Mucosa of rectum (tissue), 2 donors: ENCODE results near the gene TNFRSF1A.

Experiments
- H3K27ac ChIP-seq, 2 donors: one replicate each; pipeline ENCODE4 v1.7.0; 2013; ENCODE audit warnings: inconsistent platforms in 2 of 2, low read depth in 2 of 2, low read length in 2 of 2
- H3K27me3 ChIP-seq, 2 donors: one replicate each; pipeline ENCODE4 v1.7.0; 2013; ENCODE audit warnings: low read length in 2 of 2; ENCODE audit not compliant: control insufficient read depth in 2 of 2, insufficient read depth in 2 of 2
- H3K36me3 ChIP-seq, 2 donors: one replicate each; pipeline ENCODE4 v1.7.0; 2013; ENCODE audit warnings: low read length in 2 of 2; ENCODE audit not compliant: control insufficient read depth in 2 of 2, insufficient read depth in 2 of 2
- H3K4me1 ChIP-seq, 2 donors: one replicate each; pipeline ENCODE4 v1.7.0; 2013; ENCODE audit warnings: low read length in 2 of 2, mild to moderate bottlenecking in 1 of 2; ENCODE audit not compliant: control insufficient read depth in 2 of 2, insufficient read depth in 2 of 2
- H3K4me3 ChIP-seq, 2 donors: one replicate each; pipeline ENCODE4 v1.7.0; 2013; ENCODE audit warnings: low read length in 2 of 2
- H3K9ac ChIP-seq, 2 donors: one replicate each; pipeline ENCODE4 v1.7.0; 2013; ENCODE audit warnings: low read length in 2 of 2, low read depth in 1 of 2, mild to moderate bottlenecking in 1 of 2
- H3K9me3 ChIP-seq, 2 donors: one replicate each; pipeline ENCODE4 v1.7.0; 2013; ENCODE audit warnings: low read length in 2 of 2; ENCODE audit not compliant: control insufficient read depth in 2 of 2
- donor health status: healthy.
- donor health status: Normal muscosa, but diverticular disease.

The TNFRSF1A gene

DNA sequence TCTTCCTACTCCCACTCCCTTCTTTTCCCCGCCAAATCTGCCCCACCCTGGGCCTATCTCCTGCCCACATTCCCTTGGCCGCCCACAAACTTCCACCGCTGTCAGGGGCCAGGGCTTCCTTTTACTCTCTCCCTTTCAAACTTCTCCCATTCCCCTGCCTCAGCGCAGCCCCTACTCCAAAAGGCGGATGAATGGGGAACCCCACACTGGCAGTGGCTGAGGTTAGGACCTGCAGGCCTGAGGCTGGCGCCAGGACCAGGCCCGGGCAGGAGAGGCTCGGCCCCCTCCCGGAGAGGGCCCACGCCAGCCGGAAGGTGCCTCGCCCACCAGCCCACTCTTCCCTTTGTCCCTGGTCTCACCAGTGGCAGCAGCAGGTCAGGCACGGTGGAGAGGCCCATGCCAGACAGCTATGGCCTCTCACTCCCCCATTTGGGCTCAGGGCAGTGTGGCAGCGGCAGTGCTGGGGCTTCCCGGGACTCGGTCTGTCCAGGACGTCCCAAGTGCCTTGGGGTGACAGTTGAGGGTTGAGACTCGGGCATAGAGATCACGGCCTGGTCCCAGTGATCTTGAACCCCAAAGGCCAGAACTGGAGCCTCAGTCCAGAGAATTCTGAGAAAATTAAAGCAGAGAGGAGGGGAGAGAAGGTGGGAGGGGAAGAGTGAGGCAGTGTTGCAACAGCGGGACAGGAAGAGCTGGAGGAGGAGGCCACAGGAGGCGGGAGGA is at the start of gene TNFRSF1A:
TNFRSF1A (minus strand) TSS at position 660 of the 723 bp plus-strand sequence; CDS start at position 398, 262 bp downstream.
- Histone ChIP-seq H3K36me3 (peaks cover 5 to 6% of the 10 kb centered on the region in 2 donors), H3K27me3 (no peaks in the 10 kb centered on the region), H3K9me3 (no peaks in the 10 kb centered on the region), H3K27ac (peak within 1 kb of the TSS; percentile 99 to 100), H3K9ac (peak within 1 kb of the TSS; percentile 98 to 100), H3K4me1 (peaks cover 59 to 61% of the 10 kb centered on the region in 2 donors), H3K4me3 (peak within 1 kb of the TSS; percentile 96 to 97)

DNA sequence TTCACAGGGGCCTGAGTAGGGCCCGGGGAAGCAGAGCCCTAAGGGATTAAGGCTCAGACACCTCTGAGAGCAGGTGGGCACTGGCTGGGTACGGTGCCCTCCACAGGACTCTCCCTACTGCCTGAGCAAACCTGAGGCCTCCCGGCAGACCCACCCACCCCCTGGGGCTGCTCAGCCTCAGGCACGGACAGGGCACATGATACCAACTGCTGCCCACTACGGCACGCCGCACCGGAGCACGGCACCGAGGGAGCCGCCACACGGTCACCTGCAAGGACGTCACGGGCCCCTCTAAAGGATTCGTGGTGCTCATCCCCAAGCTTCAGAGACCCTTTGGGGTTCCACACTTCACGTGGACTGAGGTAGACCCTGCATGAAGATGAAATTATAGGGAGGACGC is 49.1 kb upstream of the TNFRSF1A start:
- Histone ChIP-seq H3K27ac (peak overlapping the region; percentile 93 to 95), H3K9me3 (no peaks in the 10 kb centered on the region), H3K9ac (peak overlapping the region in 1 of 2 donors; percentile 66), H3K27me3 (no peaks in the 10 kb centered on the region), H3K36me3 (peaks cover 28% of the 10 kb centered on the region in 2 donors), H3K4me1 (peaks cover 36 to 46% of the 10 kb centered on the region in 2 donors), H3K4me3 (no peak overlapping the region)

DNA sequence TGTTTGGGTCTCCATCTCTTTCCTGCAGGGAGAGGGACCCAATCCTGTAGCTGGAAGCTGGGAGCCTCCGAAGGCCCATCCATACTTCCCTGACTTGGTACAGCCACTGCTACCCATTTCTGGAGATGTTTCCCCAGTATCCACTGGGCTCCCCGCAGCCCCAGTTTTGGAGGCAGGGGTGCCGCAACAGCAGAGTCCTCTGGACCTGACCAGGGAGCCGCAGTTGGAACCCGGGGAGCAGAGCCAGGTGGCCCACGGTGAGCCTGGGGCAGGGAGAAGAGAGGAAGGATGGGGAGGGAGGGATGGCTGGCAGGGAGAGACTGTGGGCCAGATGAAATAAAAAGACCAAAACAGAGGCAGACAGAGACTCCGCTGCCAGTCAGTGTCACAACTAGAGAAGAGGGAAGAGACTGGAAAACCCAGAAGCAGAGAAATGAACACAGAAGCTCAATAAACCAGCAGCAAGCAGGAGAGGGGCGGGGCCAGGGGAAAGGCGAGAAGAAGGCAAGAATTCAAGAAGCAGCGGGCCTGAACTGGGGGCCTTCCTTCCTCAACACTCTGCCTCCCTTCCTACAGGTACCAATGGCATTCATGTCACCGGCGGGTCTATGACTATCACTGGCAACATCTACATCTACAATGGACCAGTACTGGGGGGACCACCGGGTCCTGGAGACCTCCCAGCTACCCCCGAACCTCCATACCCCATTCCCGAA is 48.4 kb upstream of the TNFRSF1A start:
- Histone ChIP-seq H3K27ac (peak overlapping the region; percentile 93 to 95), H3K9ac (peak overlapping the region in 1 of 2 donors; percentile 66), H3K27me3 (no peaks in the 10 kb centered on the region), H3K9me3 (no peaks in the 10 kb centered on the region), H3K4me1 (peaks cover 39 to 51% of the 10 kb centered on the region in 2 donors), H3K4me3 (no peak overlapping the region), H3K36me3 (peaks cover 28 to 30% of the 10 kb centered on the region in 2 donors)

DNA sequence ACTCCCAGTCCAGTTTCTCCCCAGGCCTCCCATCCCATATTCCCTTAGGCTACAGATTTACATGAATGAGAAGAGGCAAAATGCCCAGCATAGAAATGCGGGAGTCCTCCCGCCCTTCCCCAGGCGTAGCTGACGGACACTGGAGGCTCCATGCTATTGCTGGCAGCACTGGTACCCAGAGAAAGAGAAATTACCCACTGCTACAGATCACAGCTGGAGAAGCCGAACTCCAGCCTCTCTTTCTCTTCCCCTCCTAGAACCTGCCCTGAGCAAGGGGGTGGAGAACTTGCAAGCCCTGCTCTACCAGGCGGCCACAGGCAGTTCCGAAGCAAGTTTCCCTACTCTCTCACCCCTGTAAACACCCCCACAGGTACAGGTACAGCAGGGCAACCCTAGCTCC is 45.7 kb upstream of the TNFRSF1A start:
- peaks cover 48 to 62% of the 10 kb centered on the region in 2 donors for H3K4me1 ChIP-seq
- H3K9me3 ChIP-seq = no peaks in the 10 kb centered on the region
- H3K9ac ChIP-seq = no peak overlapping the region
- H3K27me3 ChIP-seq = no peaks in the 10 kb centered on the region
- H3K4me3 ChIP-seq = no peak overlapping the region
- H3K27ac ChIP-seq = no peak overlapping the region
- peaks cover 28 to 30% of the 10 kb centered on the region in 2 donors for H3K36me3 ChIP-seq

DNA sequence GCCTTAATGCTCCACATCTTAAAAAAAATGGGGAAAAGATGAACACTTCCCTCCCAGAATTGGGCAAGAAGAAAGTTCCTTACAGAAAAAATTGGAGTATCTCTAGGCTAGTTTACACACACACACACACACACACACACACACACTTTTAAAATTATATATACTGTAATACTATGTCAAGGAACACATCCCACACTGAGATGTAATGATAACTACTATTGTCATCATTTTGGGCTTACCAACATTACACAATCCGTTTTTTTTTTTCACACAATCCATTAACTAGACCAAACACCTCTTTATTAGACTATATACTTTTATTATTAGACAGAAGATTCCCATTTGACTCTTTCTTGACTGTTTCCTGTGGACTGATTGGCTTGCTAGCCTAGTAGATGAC is 44.6 kb upstream of the TNFRSF1A start:
- no peak overlapping the region for H3K27ac ChIP-seq
- no peak overlapping the region for H3K9ac ChIP-seq
- peaks cover 37 to 51% of the 10 kb centered on the region in 2 donors for H3K4me1 ChIP-seq
- H3K27me3 ChIP-seq = no peaks in the 10 kb centered on the region
- H3K9me3 ChIP-seq = no peaks in the 10 kb centered on the region
- no peak overlapping the region for H3K4me3 ChIP-seq
- peaks cover 28 to 30% of the 10 kb centered on the region in 2 donors for H3K36me3 ChIP-seq

DNA sequence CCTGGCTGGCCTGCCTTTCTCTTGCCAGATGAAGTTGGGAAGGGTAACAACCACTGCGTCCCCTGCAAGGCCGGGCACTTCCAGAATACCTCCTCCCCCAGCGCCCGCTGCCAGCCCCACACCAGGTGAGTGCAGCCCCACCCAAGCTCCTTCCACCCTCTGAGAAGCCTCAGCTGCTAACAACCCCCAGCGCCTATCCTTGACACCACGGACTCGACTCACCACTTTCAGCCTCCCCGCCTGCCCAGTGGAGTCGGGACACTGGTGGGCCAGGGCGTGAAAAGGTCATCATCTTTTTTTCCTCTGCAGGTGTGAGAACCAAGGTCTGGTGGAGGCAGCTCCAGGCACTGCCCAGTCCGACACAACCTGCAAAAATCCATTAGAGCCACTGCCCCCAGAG is 44.2 kb upstream of the TNFRSF1A start:
- H3K9ac ChIP-seq = no peak overlapping the region
- peaks cover 33 to 47% of the 10 kb centered on the region in 2 donors for H3K4me1 ChIP-seq
- no peaks in the 10 kb centered on the region for H3K9me3 ChIP-seq
- no peaks in the 10 kb centered on the region for H3K27me3 ChIP-seq
- H3K36me3 ChIP-seq = peaks cover 26 to 27% of the 10 kb centered on the region in 2 donors
- no peak overlapping the region for H3K4me3 ChIP-seq
- no peak overlapping the region for H3K27ac ChIP-seq

DNA sequence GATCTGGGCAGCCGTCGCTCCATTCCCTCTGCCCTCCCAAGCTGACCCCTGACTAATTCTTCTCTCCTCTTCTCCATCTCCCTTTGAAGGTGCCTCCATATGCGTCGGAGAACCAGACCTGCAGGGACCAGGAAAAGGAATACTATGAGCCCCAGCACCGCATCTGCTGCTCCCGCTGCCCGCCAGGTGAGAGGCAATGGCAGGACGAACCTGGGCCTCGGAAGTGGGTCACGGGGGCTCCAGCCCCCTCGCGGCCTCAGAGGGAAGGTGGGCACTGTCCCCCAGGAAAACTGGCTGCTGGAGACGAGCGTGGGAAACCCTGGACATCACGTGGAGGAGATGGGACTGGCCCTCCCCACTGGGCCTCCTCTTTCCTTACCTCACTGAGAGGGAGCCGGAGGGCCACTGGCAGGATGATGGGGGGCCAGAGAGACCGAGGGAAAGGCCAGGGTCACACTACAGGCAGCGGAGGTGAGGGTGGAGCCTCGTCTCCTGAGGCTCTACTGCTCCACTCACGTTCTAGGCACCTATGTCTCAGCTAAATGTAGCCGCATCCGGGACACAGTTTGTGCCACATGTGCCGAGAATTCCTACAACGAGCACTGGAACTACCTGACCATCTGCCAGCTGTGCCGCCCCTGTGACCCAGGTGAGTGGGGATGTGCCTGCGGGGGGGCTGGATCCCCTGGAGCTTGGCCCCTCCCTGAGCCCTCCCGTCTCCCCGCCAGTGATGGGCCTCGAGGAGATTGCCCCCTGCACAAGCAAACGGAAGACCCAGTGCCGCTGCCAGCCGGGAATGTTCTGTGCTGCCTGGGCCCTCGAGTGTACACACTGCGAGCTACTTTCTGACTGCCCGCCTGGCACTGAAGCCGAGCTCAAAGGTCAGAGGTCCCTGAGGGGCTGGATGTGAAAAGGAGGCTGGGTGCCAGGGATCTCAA is 42.9 kb upstream of the TNFRSF1A start:
- no peaks in the 10 kb centered on the region for H3K9me3 ChIP-seq
- peaks cover 21 to 34% of the 10 kb centered on the region in 2 donors for H3K4me1 ChIP-seq
- H3K4me3 ChIP-seq = peak overlapping the region; percentile 88 to 89
- H3K9ac ChIP-seq = peak overlapping the region; percentile 93 to 98
- H3K36me3 ChIP-seq = peaks cover 20 to 26% of the 10 kb centered on the region in 2 donors
- H3K27ac ChIP-seq = peak overlapping the region; percentile 95
- H3K27me3 ChIP-seq = no peaks in the 10 kb centered on the region

DNA sequence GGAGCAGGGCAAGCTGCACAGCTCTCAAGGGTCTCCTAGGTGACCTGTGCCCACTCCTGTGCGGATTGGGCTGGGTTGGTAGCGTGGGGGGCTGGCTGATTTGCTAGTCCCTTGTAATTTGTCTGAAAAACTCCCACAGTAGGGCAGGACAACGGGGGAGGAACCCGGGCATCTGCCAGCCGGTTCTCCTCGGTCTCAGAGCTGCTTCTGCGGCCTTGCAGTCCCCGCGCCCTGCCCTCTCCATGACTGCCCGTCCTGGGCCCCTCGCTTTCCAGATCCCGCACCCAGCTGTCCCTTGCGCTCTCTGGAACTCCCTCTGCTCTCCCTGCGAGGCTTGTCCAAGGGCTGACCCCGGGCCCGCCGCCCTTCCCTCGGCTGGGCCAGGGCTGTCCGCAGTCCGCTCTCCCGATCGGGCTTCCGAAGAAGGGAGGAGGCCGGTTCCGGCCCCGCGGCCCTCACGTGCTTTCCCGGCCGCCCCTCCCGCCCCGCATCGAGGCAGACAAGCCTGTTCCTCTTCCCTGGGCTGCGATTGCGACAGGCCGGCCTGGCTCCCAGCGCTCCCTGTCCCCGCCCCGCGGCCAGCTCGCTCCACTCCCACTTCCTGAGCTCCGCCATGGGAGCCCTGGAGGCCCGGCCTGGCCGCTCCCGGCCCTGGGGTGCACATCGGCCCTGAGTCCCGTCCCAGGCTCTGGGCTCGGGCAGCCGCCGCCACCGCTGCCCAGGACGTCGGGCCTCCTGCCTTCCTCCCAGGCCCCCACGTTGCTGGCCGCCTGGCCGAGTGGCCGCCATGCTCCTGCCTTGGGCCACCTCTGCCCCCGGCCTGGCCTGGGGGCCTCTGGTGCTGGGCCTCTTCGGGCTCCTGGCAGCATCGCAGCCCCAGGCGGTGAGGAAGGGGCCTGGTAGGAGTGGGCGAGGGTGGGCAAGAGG is 42.0 kb upstream of the TNFRSF1A start, which contains the start of gene LTBR:
LTBR (plus strand) TSS at position 591 of the 927 bp plus-strand sequence; CDS start at position 788, 197 bp downstream.
- peaks cover 22 to 29% of the 10 kb centered on the region in 2 donors for H3K4me1 ChIP-seq
- peak within 1 kb of the TSS; percentile 93 to 98 for H3K9ac ChIP-seq
- H3K4me3 ChIP-seq = peak within 1 kb of the TSS; percentile 88 to 89
- H3K27me3 ChIP-seq = no peaks in the 10 kb centered on the region
- peak within 1 kb of the TSS; percentile 95 for H3K27ac ChIP-seq
- H3K9me3 ChIP-seq = no peaks in the 10 kb centered on the region
- H3K36me3 ChIP-seq = peaks cover 17 to 26% of the 10 kb centered on the region in 2 donors

DNA sequence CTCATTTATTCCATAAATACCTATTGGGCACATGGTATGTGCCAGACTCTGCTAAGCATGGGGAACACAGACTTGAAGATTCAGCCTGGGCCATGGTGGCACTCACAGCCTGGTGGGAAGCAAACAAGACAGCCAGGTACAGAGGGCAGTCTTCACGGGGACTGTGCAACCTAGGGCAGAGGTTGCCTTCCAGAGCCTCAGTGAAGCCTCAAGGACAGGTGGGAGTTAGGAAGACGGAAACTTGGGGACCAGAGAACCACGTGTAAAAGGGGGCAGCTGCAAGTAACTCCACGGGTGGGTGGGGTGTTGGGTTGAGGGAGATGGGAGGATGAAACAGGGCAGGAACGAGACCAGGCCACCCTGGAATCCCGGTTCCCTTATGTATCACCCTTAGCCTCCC is 41.1 kb upstream of the TNFRSF1A start:
- H3K27ac ChIP-seq = peak overlapping the region; percentile 95
- H3K36me3 ChIP-seq = peaks cover 14 to 17% of the 10 kb centered on the region in 2 donors
- peak overlapping the region in 1 of 2 donors; percentile 98 for H3K9ac ChIP-seq
- no peaks in the 10 kb centered on the region for H3K27me3 ChIP-seq
- H3K4me3 ChIP-seq = no peak overlapping the region
- H3K9me3 ChIP-seq = no peaks in the 10 kb centered on the region
- H3K4me1 ChIP-seq = peaks cover 25 to 35% of the 10 kb centered on the region in 2 donors
